ENCODE results near the gene LRCH3. TPM values are rescaled to one million over a fixed set of nuclear protein-coding genes. Genes with fewer than 3 reads are reported as not detected.

Gene LRCH3
- total and polyA plus RNA-seq, 2 of the 13 experiments (the other 11 are each of a cell fraction or from before 2014, with no cell fraction given), result 25.5 to 103 TPM

DNA sequence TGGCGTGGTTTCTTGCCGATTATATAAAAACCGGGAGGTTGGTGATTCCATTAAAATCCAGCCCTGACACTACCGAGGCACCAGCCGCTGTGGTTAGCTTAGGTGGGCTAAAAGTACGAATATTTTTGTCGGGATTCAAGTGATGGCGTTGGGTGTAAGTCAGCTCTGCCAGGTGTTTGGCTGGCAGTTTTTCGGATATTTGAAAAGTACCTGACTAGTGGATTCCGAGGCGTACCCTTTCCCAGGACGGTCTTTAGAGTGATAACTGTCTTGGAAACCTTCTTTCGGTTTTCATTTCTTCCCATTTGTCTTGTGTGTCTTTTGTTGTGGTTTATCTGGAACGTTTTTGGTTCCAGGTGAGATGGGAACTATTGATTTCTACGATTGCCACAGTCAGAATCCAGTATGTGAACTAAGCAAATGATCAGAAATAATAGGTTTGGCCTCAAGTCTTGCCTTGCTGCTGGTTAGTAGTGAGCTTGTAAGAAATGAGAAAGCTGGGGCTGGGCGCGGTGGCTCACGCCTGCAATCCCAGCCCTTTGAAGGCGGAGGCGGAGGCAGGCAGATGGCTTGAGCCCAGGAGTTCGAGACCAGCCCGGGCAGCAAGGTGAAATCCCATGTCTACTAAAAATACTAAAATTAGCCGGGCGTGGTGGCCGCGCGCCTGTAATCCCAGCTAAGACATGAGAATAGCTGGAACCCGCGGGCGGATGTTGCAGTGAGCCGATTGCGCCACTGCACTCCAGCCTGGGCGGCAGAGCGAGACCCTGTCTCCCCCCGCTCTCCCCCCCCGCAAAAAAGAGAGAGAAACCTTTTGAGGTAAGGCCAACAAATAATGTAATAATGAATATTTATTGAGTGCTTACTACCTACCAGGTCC, 40.0 kb upstream of the LRCH3 start (continued):
- TF ChIP-seq BORCS8-MEF2B (CRISPR knock-in tag; IDR thresholded peaks at IDR 0.05) (peak; percentile 49; the same call in 1 of the 2 replicates), ZNF121 (CRISPR knock-in tag; IDR thresholded peaks at IDR 0.05) (peak; percentile 94), KMT2B (CRISPR knock-in tag; IDR thresholded peaks at IDR 0.05) (0 out of 2 replicates have a peak, but pooled peaks have one; percentile 22), SAP130 (CRISPR knock-in tag; IDR thresholded peaks at IDR 0.05; ENCODE audit: low read depth) (peak; percentile 61; the same call in 1 of the 2 replicates), BRCA1 (CRISPR knock-in tag; IDR thresholded peaks at IDR 0.05) (0 out of 2 replicates have a peak, but pooled peaks have one; percentile 53), ARID2 (CRISPR knock-in tag; IDR thresholded peaks at IDR 0.05; ENCODE audit: borderline replicate concordance) (0 out of 2 replicates have a peak, but pooled peaks have one; percentile 48), CEBPB (IDR thresholded peaks at IDR 0.05; ENCODE audit: borderline replicate concordance, low read depth, low read length) (peak; percentile 75), SRSF4 (IDR thresholded peaks at IDR 0.05; ENCODE audit: low read depth, low read length, poor library complexity, severe bottlenecking) (no peak), NKX3-1 (CRISPR knock-in tag; IDR thresholded peaks at IDR 0.05) (0 out of 2 replicates have a peak, but pooled peaks have one; percentile 65), ZNF124 (CRISPR knock-in tag; IDR thresholded peaks at IDR 0.05) (0 out of 2 replicates have a peak, but pooled peaks have one; percentile 40), ZNF781 (CRISPR knock-in tag; IDR thresholded peaks at IDR 0.05; ENCODE audit: borderline replicate concordance, not compliant biosample characterization) (peak; percentile 31), FOXJ3 (CRISPR knock-in tag; IDR thresholded peaks at IDR 0.05; ENCODE audit: borderline replicate concordance) (0 out of 2 replicates have a peak, but pooled peaks have one; percentile 16), ZNF460 (CRISPR knock-in tag; IDR thresholded peaks at IDR 0.05; ENCODE audit: borderline replicate concordance) (no peak)
- TF ChIP-seq, protein P1, sequence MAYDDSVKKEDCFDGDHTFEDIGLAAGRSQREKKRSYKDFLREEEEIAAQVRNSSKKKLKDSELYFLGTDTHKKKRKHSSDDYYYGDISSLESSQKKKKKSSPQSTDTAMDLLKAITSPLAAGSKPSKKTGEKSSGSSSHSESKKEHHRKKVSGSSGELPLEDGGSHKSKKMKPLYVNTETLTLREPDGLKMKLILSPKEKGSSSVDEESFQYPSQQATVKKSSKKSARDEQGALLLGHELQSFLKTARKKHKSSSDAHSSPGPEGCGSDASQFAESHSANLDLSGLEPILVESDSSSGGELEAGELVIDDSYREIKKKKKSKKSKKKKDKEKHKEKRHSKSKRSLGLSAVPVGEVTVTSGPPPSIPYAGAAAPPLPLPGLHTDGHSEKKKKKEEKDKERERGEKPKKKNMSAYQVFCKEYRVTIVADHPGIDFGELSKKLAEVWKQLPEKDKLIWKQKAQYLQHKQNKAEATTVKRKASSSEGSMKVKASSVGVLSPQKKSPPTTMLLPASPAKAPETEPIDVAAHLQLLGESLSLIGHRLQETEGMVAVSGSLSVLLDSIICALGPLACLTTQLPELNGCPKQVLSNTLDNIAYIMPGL (CRISPR knock-in tag; IDR thresholded peaks at IDR 0.05; ENCODE audit: borderline replicate concordance in 1 of 2, low read depth in 1 of 2), result 0 out of 4 replicates have a peak, but pooled peaks of 1 of the 2 experiments have one; percentile 28
- TF ChIP-seq, protein P2, sequence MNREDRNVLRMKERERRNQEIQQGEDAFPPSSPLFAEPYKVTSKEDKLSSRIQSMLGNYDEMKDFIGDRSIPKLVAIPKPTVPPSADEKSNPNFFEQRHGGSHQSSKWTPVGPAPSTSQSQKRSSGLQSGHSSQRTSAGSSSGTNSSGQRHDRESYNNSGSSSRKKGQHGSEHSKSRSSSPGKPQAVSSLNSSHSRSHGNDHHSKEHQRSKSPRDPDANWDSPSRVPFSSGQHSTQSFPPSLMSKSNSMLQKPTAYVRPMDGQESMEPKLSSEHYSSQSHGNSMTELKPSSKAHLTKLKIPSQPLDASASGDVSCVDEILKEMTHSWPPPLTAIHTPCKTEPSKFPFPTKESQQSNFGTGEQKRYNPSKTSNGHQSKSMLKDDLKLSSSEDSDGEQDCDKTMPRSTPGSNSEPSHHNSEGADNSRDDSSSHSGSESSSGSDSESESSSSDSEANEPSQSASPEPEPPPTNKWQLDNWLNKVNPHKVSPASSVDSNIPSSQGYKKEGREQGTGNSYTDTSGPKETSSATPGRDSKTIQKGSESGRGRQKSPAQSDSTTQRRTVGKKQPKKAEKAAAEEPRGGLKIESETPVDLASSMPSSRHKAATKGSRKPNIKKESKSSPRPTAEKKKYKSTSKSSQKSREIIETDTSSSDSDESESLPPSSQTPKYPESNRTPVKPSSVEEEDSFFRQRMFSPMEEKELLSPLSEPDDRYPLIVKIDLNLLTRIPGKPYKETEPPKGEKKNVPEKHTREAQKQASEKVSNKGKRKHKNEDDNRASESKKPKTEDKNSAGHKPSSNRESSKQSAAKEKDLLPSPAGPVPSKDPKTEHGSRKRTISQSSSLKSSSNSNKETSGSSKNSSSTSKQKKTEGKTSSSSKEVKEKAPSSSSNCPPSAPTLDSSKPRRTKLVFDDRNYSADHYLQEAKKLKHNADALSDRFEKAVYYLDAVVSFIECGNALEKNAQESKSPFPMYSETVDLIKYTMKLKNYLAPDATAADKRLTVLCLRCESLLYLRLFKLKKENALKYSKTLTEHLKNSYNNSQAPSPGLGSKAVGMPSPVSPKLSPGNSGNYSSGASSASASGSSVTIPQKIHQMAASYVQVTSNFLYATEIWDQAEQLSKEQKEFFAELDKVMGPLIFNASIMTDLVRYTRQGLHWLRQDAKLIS (CRISPR knock-in tag; IDR thresholded peaks at IDR 0.05), result no peak
- TF ChIP-seq, protein P3, sequence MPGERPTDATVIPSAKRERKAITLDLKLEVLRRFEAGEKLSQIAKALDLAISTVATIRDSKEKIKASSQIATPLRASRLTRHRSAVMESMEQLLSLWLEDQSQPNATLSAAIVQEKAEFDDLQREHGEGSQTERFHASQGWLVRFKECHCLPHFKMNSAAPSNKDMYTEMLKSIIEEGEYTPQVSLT (CRISPR knock-in tag; IDR thresholded peaks at IDR 0.05; ENCODE audit: borderline replicate concordance, low read depth), result no peak
- TF ChIP-seq, protein P4, sequence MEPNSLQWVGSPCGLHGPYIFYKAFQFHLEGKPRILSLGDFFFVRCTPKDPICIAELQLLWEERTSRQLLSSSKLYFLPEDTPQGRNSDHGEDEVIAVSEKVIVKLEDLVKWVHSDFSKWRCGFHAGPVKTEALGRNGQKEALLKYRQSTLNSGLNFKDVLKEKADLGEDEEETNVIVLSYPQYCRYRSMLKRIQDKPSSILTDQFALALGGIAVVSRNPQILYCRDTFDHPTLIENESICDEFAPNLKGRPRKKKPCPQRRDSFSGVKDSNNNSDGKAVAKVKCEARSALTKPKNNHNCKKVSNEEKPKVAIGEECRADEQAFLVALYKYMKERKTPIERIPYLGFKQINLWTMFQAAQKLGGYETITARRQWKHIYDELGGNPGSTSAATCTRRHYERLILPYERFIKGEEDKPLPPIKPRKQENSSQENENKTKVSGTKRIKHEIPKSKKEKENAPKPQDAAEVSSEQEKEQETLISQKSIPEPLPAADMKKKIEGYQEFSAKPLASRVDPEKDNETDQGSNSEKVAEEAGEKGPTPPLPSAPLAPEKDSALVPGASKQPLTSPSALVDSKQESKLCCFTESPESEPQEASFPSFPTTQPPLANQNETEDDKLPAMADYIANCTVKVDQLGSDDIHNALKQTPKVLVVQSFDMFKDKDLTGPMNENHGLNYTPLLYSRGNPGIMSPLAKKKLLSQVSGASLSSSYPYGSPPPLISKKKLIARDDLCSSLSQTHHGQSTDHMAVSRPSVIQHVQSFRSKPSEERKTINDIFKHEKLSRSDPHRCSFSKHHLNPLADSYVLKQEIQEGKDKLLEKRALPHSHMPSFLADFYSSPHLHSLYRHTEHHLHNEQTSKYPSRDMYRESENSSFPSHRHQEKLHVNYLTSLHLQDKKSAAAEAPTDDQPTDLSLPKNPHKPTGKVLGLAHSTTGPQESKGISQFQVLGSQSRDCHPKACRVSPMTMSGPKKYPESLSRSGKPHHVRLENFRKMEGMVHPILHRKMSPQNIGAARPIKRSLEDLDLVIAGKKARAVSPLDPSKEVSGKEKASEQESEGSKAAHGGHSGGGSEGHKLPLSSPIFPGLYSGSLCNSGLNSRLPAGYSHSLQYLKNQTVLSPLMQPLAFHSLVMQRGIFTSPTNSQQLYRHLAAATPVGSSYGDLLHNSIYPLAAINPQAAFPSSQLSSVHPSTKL (CRISPR knock-in tag; IDR thresholded peaks at IDR 0.05), result 0 out of 2 replicates have a peak, but pooled peaks have one; percentile 14
